HUDEP-2 (cell line): ENCODE results near the gene TRIM66.

ENCODE experiments used
- DNase-seq, 76 experiments: peaks; one replicate each; lab custom pipeline; 2025; ENCODE audit not compliant: unreplicated experiment in 76 of 76; lab: John Stamatoyannopoulos, UW

TRIM66 gene

GRCh38 chr11:8665222-8665621, 17.2 kb downstream of the TRIM66 start:
- DNase-seq: no peak

- no peak for DNase-seq
Measured at GRCh38 chr11:8661001-8661795, 21.3 kb downstream of the TRIM66 start.

GRCh38 chr11:8658321-8659057, 24.0 kb downstream of the TRIM66 start:
- DNase-seq: no peak

GRCh38 chr11:8656291-8656690, 26.2 kb downstream of the TRIM66 start:
- DNase-seq: no peak

GRCh38 chr11:8654503-8654902, 28.0 kb downstream of the TRIM66 start:
- DNase-seq: no peak

GRCh38 chr11:8652140-8652539, 30.3 kb downstream of the TRIM66 start:
- no peak for DNase-seq

GRCh38 chr11:8650401-8650990, 32.0 kb downstream of the TRIM66 start:
- DNase-seq: no peak

- no peak for DNase-seq
Measured at GRCh38 chr11:8649361-8649760, 33.1 kb downstream of the TRIM66 start.

- no peak for DNase-seq
Measured at GRCh38 chr11:8646873-8647272, 35.6 kb downstream of the TRIM66 start.

GRCh38 chr11:8642196-8642841, 40.1 kb downstream of the TRIM66 start:
- no peak for DNase-seq

- no peak for DNase-seq
Measured at GRCh38 chr11:8641332-8641731, 41.1 kb downstream of the TRIM66 start.

GRCh38 chr11:8640267-8640906, 42.1 kb downstream of the TRIM66 start:
- DNase-seq: no peak

GRCh38 chr11:8639655-8640054, 42.8 kb downstream of the TRIM66 start:
- DNase-seq: no peak

GRCh38 chr11:8638300-8638699, 44.2 kb downstream of the TRIM66 start:
- DNase-seq: no peak

- DNase-seq: no peak
Measured at GRCh38 chr11:8636127-8636526, 46.3 kb downstream of the TRIM66 start.

GRCh38 chr11:8634498-8634897, 48.0 kb downstream of the TRIM66 start:
- no peak for DNase-seq

GRCh38 chr11:8631395-8632118, 50.9 kb downstream of the TRIM66 start:
- no peak for DNase-seq

- no peak for DNase-seq
Measured at GRCh38 chr11:8624698-8625097, 57.8 kb downstream of the TRIM66 start.

- no peak for DNase-seq
Measured at GRCh38 chr11:8621147-8621546, 61.3 kb downstream of the TRIM66 start.

- DNase-seq: no peak
Measured at GRCh38 chr11:8617063-8617462, 65.4 kb downstream of the TRIM66 start.
